ENCODE data around the gene MCOLN3. TPM values are rescaled to one million over a fixed set of nuclear protein-coding genes. Genes with fewer than 3 reads are reported as not detected.
"Not testable (repeated sequence)": the region's sequence is repeated elsewhere in the genome, so short reads cannot be mapped to it uniquely, and the experiment has no call there.

MCOLN3 gene
- total and polyA plus RNA-seq, 11 donors = 0.07 to 1.4 (median 0.35) TPM; not detected in 2

DNA sequence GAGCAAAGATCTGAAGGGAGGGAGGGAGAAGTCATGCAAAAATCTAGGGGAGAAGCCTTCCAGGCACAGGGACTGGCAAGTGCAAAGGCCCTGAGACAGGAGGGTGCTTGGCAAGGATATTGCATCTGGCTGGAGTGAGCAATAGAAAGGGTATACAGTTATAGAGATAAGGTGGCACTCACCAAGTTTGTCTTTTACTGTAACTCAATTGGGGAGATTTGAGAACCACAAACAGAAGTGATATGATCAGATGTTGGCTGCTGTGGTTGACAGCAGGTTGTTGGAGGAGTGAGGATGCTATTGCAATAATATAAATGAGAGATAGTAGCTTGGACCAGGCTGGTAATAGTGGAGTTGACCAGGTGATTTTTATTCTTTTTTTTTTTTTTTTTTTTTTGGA is 25.6 kb downstream of the MCOLN3 start:
- H3K4me1 ChIP-seq = no peaks in the 10 kb centered on the region
- no peaks in the 10 kb centered on the region for H3K9me3 ChIP-seq
- no peak for DNase-seq
- H3K4me3 ChIP-seq = no peak overlapping the region
- H3K36me3 ChIP-seq = no peaks in the 10 kb centered on the region
- TF ChIP-seq, protein P1, sequence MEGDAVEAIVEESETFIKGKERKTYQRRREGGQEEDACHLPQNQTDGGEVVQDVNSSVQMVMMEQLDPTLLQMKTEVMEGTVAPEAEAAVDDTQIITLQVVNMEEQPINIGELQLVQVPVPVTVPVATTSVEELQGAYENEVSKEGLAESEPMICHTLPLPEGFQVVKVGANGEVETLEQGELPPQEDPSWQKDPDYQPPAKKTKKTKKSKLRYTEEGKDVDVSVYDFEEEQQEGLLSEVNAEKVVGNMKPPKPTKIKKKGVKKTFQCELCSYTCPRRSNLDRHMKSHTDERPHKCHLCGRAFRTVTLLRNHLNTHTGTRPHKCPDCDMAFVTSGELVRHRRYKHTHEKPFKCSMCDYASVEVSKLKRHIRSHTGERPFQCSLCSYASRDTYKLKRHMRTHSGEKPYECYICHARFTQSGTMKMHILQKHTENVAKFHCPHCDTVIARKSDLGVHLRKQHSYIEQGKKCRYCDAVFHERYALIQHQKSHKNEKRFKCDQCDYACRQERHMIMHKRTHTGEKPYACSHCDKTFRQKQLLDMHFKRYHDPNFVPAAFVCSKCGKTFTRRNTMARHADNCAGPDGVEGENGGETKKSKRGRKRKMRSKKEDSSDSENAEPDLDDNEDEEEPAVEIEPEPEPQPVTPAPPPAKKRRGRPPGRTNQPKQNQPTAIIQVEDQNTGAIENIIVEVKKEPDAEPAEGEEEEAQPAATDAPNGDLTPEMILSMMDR (IDR thresholded peaks at IDR 0.05) = no peak
- TF ChIP-seq POLR2A (IDR thresholded peaks at IDR 0.05) = no peak
- no peak for ATAC-seq
- H3K27me3 ChIP-seq = no peaks in the 10 kb centered on the region
- intact Hi-C loops (cut with DNase I) = no loop called here
- H3K27ac ChIP-seq = no peak overlapping the region

DNA sequence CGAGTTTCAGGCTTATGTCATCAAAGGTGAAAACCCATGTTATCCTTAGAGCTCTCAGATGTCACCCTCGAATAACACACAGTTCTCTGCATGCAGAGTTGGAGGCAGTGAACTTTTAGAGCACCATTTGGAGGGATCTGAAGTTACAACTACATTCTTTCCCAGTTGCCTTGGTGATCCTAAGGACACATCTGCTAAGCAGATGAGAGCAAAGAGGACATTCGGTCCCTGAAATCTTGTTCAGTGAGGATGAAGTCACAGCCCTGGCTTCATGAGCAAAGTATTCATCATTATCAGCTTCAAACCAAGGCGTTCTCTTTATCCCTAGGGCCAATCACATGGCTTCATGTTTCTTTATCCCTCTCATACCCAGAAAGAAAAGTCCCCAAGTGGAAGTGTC is 28.3 kb downstream of the MCOLN3 start:
- intact Hi-C loops (cut with DNase I) = no loop called here
- H3K27me3 ChIP-seq = no peaks in the 10 kb centered on the region
- no peak for TF ChIP-seq POLR2A (IDR thresholded peaks at IDR 0.05)
- TF ChIP-seq, protein P1 (IDR thresholded peaks at IDR 0.05) = no peak
- no peak overlapping the region for H3K4me3 ChIP-seq
- no peak overlapping the region for H3K27ac ChIP-seq
- ATAC-seq (no peak), DNase-seq (no peak)
- H3K9me3 ChIP-seq = peaks cover 0 to 6% (median 0%) of the 10 kb centered on the region in 12 donors
- H3K36me3 ChIP-seq = no peaks in the 10 kb centered on the region
- WGBS, 4 donors = 56 to 68% (median 62%) methylated on average over 4 of the region's 4 CpGs
- H3K4me1 ChIP-seq = no peaks in the 10 kb centered on the region

DNA sequence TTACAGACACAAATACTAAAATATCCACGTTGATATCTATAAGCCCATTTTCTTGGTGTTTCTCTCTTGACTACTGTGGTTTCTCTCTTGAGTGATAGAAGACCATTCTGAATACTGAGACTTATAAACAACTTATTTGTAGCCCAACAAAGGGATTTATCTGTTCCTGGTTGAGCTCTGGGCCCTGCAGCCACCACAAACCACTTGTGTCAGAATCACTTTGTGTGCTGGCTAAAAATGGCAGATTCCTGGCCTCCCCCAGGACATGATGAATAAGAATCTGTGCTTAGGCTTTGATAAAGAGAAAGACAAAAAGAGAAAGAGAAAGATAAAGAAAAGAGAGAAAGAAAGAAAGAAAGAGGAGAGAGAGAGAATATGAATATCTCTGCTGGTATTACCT is 32.5 kb downstream of the MCOLN3 start:
- Histone ChIP-seq H3K4me1 (no peaks in the 10 kb centered on the region), H3K9me3 (peaks cover 0 to 15% (median 0%) of the 10 kb centered on the region in 12 donors), H3K36me3 (no peaks in the 10 kb centered on the region), H3K27ac (no peak overlapping the region), H3K4me3 (no peak overlapping the region), H3K27me3 (no peaks in the 10 kb centered on the region)
- intact Hi-C loops (cut with DNase I) = no loop called here
- no peak for TF ChIP-seq POLR2A (IDR thresholded peaks at IDR 0.05)
- TF ChIP-seq, protein P1 (IDR thresholded peaks at IDR 0.05) = no peak
- DNase-seq (no peak), ATAC-seq (no peak)
- 70 to 78% (median 72%) methylated on average over 1 of the region's 1 CpG for WGBS, 4 donors

DNA sequence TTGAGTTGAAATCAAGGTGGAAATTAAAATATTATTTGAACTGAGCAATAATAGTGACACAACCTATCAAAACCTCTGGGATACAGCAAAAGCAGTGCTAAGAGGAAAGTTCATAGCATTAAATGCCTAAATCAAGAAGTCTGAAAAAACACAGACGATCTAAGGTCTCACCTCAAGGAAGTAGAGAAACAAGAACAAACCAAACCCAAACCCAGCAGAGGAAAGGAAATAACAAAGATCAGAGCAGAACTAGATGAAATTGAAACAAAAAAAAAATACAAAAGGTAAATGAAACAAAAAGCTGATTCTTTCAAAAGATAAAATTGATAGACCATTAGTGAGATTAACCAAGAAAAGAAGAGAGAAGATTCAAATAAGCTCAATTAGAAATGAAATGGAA is 42.7 kb downstream of the MCOLN3 start:
- intact Hi-C loops (cut with DNase I); DNase-seq; H3K27ac ChIP-seq; H3K36me3 ChIP-seq; ATAC-seq; H3K4me1 ChIP-seq; H3K4me3 ChIP-seq: not testable (repeated sequence)
- Histone ChIP-seq H3K27me3 (peaks cover 0 to 33% (median 11%) of the 10 kb centered on the region in 9 donors), H3K9me3 (peaks cover 0 to 26% (median 0%) of the 10 kb centered on the region in 12 donors)
- WGBS, 4 donors = 65 to 86% (median 81%) methylated on average over 1 of the region's 1 CpG

DNA sequence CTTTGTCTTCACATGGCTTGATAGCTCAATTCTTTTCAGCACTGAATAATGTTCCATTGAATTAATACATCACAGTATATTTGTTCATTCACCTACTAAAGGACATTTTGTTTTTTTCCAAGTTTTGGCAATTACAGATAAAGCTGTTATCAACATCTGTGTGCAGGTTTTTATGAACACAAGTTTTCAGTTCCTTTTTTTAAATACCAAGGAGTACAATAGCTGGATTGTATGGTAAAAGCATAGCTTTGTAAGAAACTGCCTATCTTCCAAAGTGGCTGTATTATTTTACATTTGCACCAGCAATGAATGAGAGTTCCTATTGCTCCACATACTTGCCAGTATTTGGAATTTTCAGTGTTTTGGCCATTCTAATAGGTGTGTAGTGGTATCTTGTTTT is 46.6 kb downstream of the MCOLN3 start:
- TF ChIP-seq POLR2A (IDR thresholded peaks at IDR 0.05) = no peak
- TF ChIP-seq, protein P1 (IDR thresholded peaks at IDR 0.05) = no peak
- Histone ChIP-seq H3K4me1 (peaks cover 0 to 18% (median 7%) of the 10 kb centered on the region in 12 donors), H3K27me3 (peaks cover 0 to 65% (median 31%) of the 10 kb centered on the region in 9 donors), H3K4me3 (no peak overlapping the region), H3K9me3 (peaks cover 0 to 17% (median 0%) of the 10 kb centered on the region in 12 donors), H3K36me3 (no peaks in the 10 kb centered on the region), H3K27ac (no peak overlapping the region)
- no peak for DNase-seq
- intact Hi-C loops (cut with DNase I) = no loop called here
- no peak for ATAC-seq

Measured in heart left ventricle (tissue), 16 donors.